Right atrium auricular region (tissue), 2 donors: ENCODE data around the gene GLIPR1. TPM values are rescaled to one million over a fixed set of nuclear protein-coding genes. Genes with fewer than 3 reads are reported as not detected.

Experiments used
- DNase-seq: peaks from one replicate; pipeline ENCODE4 v3.0.0-alpha.2; 2019; ENCODE audit warnings: low spot score
- H3K27ac ChIP-seq, 2 donors: fragments of 200-600 bp; sonication (generic); 1 replicate in 1 of 2; 2 replicates in 1 of 2; pipeline ENCODE4 v1.5.1; 2016 to 2019
- H3K27me3 ChIP-seq, 2 donors: fragments of 200-600 bp; sonication (generic); one replicate each; pipeline versions ENCODE4 v1.5.1 to v1.6.0; 2017 to 2019
- H3K36me3 ChIP-seq: fragments of 200-600 bp; sonication (generic); one replicate; pipeline ENCODE4 v1.5.1; 2016
- H3K4me1 ChIP-seq, 2 donors: fragments of 200-600 bp; sonication (generic); one replicate each; pipeline versions ENCODE4 v1.5.1 to v1.6.0; 2017 to 2019
- H3K4me3 ChIP-seq, 2 donors: fragments of 200-600 bp; sonication (generic); 1 replicate in 1 of 2; 2 replicates in 1 of 2; pipeline ENCODE4 v1.5.1; 2017 to 2019; ENCODE audit warnings: mild to moderate bottlenecking in 1 of 2, moderate library complexity in 1 of 2
- H3K9me3 ChIP-seq, 2 donors: fragments of 200-600 bp; sonication (generic); one replicate each; pipeline ENCODE4 v1.5.1; 2019
- CTCF ChIP-seq, 2 donors: fragments of 200-600 bp; sonication (generic); IDR thresholded peaks; one replicate each; pipeline ENCODE4 v1.5.1; 2019; ENCODE audit warnings: antibody characterized with exemption in 2 of 2
- total RNA-seq, 2 donors: library from RNA; depleted of rRNA; stranded (reverse); fragments of >200 nt; gene quantifications; one replicate each; pipeline ENCODE4 v1.1.0, GENCODE V29; 2016

GLIPR1 gene
- total RNA-seq, 2 donors from 2014 or later: 6.4 to 14.1 TPM

GRCh38 chr12:75491169-75491568, 10.6 kb downstream of the GLIPR1 start:
- no peaks in the 10 kb centered on the region for H3K27me3 ChIP-seq
- no peak overlapping the region for H3K4me3 ChIP-seq
- H3K4me1 ChIP-seq: no peaks in the 10 kb centered on the region
- H3K27ac ChIP-seq: no peak overlapping the region
- no peaks in the 10 kb centered on the region for H3K9me3 ChIP-seq
- no peak for TF ChIP-seq CTCF (IDR thresholded peaks at IDR 0.05)
- peaks cover under 1% of the 10 kb centered on the region for H3K36me3 ChIP-seq
- DNase-seq: no peak

GRCh38 chr12:75503459-75503858, 22.9 kb downstream of the GLIPR1 start:
- H3K27me3 ChIP-seq: no peaks in the 10 kb centered on the region
- H3K4me3 ChIP-seq: no peak overlapping the region
- peaks cover 67% of the 10 kb centered on the region for H3K36me3 ChIP-seq
- TF ChIP-seq CTCF (IDR thresholded peaks at IDR 0.05): no peak
- H3K9me3 ChIP-seq: no peaks in the 10 kb centered on the region
- H3K4me1 ChIP-seq: peaks cover 0 to 4% of the 10 kb centered on the region in 2 donors
- no peak for DNase-seq
- no peak overlapping the region for H3K27ac ChIP-seq

GRCh38 chr12:75503866-75504265, 23.3 kb downstream of the GLIPR1 start:
- Histone ChIP-seq H3K4me3 (no peak overlapping the region), H3K36me3 (peaks cover 62% of the 10 kb centered on the region), H3K9me3 (no peaks in the 10 kb centered on the region), H3K27me3 (no peaks in the 10 kb centered on the region), H3K4me1 (peaks cover 0 to 4% of the 10 kb centered on the region in 2 donors), H3K27ac (no peak overlapping the region)
- no peak for DNase-seq
- no peak for TF ChIP-seq CTCF (IDR thresholded peaks at IDR 0.05)

- TF ChIP-seq CTCF (IDR thresholded peaks at IDR 0.05): peak; percentile 36 to 66
Measured at GRCh38 chr12:75505706-75506312, 25.3 kb downstream of the GLIPR1 start.

GRCh38 chr12:75507086-75507485, 26.5 kb downstream of the GLIPR1 start:
- H3K27ac ChIP-seq: no peak overlapping the region
- H3K9me3 ChIP-seq: no peaks in the 10 kb centered on the region
- no peak for TF ChIP-seq CTCF (IDR thresholded peaks at IDR 0.05)
- H3K27me3 ChIP-seq: no peaks in the 10 kb centered on the region
- H3K36me3 ChIP-seq: peaks cover 31% of the 10 kb centered on the region
- H3K4me1 ChIP-seq: peaks cover 0 to 23% of the 10 kb centered on the region in 2 donors
- no peak overlapping the region for H3K4me3 ChIP-seq
- DNase-seq: no peak

More at GRCh38 chr12:75505706-75506312, 25.3 kb downstream of the GLIPR1 start:
- DNase-seq: no peak
- Histone ChIP-seq H3K4me1 (peaks cover 0 to 17% of the 10 kb centered on the region in 2 donors), H3K9me3 (no peaks in the 10 kb centered on the region), H3K36me3 (peaks cover 44% of the 10 kb centered on the region), H3K27ac (no peak overlapping the region), H3K27me3 (no peaks in the 10 kb centered on the region), H3K4me3 (no peak overlapping the region)

- no peak for DNase-seq
Measured at GRCh38 chr12:75508159-75508558, 27.6 kb downstream of the GLIPR1 start.

More at GRCh38 chr12:75508159-75508558, 27.6 kb downstream of the GLIPR1 start:
- H3K36me3 ChIP-seq: peaks cover 26% of the 10 kb centered on the region
- H3K27me3 ChIP-seq: no peaks in the 10 kb centered on the region
- no peak for TF ChIP-seq CTCF (IDR thresholded peaks at IDR 0.05)
- no peak overlapping the region for H3K4me3 ChIP-seq
- no peak overlapping the region for H3K27ac ChIP-seq
- H3K9me3 ChIP-seq: no peaks in the 10 kb centered on the region
- H3K4me1 ChIP-seq: peaks cover 0 to 23% of the 10 kb centered on the region in 2 donors
